K562 (cell line): ENCODE results near the gene ARHGEF25. TPM values are rescaled to one million over a fixed set of nuclear protein-coding genes. Genes with fewer than 3 reads are reported as not detected.
"Not testable (repeated sequence)": the region's sequence is repeated elsewhere in the genome, so short reads cannot be mapped to it uniquely, and the experiment has no call there.

Experiments
- ATAC-seq: fragments of 200-7000 bp; cut with Tn5 transposase; 3 replicates; pipeline ENCODE4 v1.9.1; 2020; ENCODE audit warnings: moderate library complexity
- BruUV-seq: library from RNA; stranded (reverse); fragments of 400-500 nt; replicated peaks from 2 replicates; lab custom pipeline; 2021; lab: Mats Ljungman, UMichigan
- CTCF ChIA-PET: fragments of 300-600 bp; formaldehyde crosslinking; extraction: SDS; loops from one replicate; lab custom pipeline; 2021; ENCODE audit warnings: low intra/inter-chr PET ratio; lab: Yijun Ruan, JAX
- POLR2A ChIA-PET: fragments of 300-600, 350-650 bp; sonication (Branson Sonifier 250); formaldehyde crosslinking; extraction: SDS; loops from one replicate; lab custom pipeline; 2021; ENCODE audit warnings: antibody characterized with exemption, inconsistent platforms; lab: Yijun Ruan, JAX
- DNase-seq, 4 experiments: peaks; one replicate each; pipeline versions ENCODE4 v3.0.0 to v3.0.0-alpha.2; 2011 to 2018; ENCODE audit warnings: low spot score in 3 of 4, mixed read lengths in 3 of 4; ENCODE audit errors: extremely low read depth in 1 of 4
- FAIRE-seq: peaks from 2 replicates; lab custom pipeline; 2011; peaks lifted over from hg19 to GRCh38; lab: Jason Lieb, UNC
- H2AFZ ChIP-seq: 2 replicates; pipeline ENCODE4 v1.6.0; 2011; ENCODE audit warnings: low read depth, low read length, control low read depth, inconsistent platforms
- H3K27ac ChIP-seq: fragments of 200-600 bp; 3 replicates; pipeline ENCODE4 v1.8.0; 2011; ENCODE audit warnings: low read depth, mild to moderate bottlenecking, control low read depth, inconsistent platforms, low read length, moderate library complexity, mixed read lengths; ENCODE audit errors: extremely low read depth
- H3K27me3 ChIP-seq, 2 experiments: fragments of 300-600 bp in 1 of 2; 2 replicates in 1 of 2; 3 replicates in 1 of 2; pipeline versions ENCODE4 v1.6.0 to v1.8.0; 2011; ENCODE audit warnings: inconsistent platforms in 2 of 2, low read length in 2 of 2, mild to moderate bottlenecking in 1 of 2, mixed read lengths in 1 of 2, moderate library complexity in 1 of 2; ENCODE audit not compliant: control insufficient read depth in 2 of 2, insufficient read depth in 2 of 2
- H3K36me3 ChIP-seq: fragments of 300-600 bp; 3 replicates; pipeline ENCODE4 v1.8.0; 2011; ENCODE audit warnings: mild to moderate bottlenecking, low read length, inconsistent platforms; ENCODE audit not compliant: control insufficient read depth, insufficient read depth
- H3K4me1 ChIP-seq, 2 experiments: fragments of 200-600 bp in 1 of 2; replicated peaks in 1 of 2; 2 replicates in 1 of 2; 3 replicates in 1 of 2; pipeline versions ENCODE4 v1.5.1 to v1.8.0; 2011; ENCODE audit warnings: inconsistent platforms in 2 of 2, low read length in 2 of 2, mild to moderate bottlenecking in 1 of 2, mixed read lengths in 1 of 2, moderate library complexity in 1 of 2; ENCODE audit not compliant: control insufficient read depth in 2 of 2, insufficient read depth in 2 of 2
- H3K4me2 ChIP-seq: 2 replicates; pipeline ENCODE4 v1.6.1; 2011; ENCODE audit warnings: low read length, control low read depth, inconsistent platforms, mixed read lengths; ENCODE audit not compliant: insufficient read depth
- H3K4me3 ChIP-seq: fragments of 200-600 bp; sonication (generic), shearing (Covaris generic); 2 replicates; pipeline ENCODE4 v1.5.1; 2016; ENCODE audit warnings: control low read depth, inconsistent platforms
- H3K79me2 ChIP-seq: fragments of 200-600 bp; 3 replicates; pipeline ENCODE4 v1.8.0; 2011; ENCODE audit warnings: low read length, inconsistent platforms; ENCODE audit not compliant: control insufficient read depth, insufficient read depth
- H3K9ac ChIP-seq, 2 experiments: 2 replicates each; pipeline versions ENCODE4 v1.6.0 to v1.6.1; 2011; ENCODE audit warnings: low read depth in 2 of 2, low read length in 2 of 2, control low read depth in 1 of 2, inconsistent platforms in 1 of 2, mild to moderate bottlenecking in 1 of 2, mixed read lengths in 1 of 2; ENCODE audit not compliant: insufficient read depth in 1 of 2
- H3K9me1 ChIP-seq: one replicate; pipeline ENCODE4 v1.6.0; 2011; ENCODE audit warnings: inconsistent platforms, mild to moderate bottlenecking, low read length, moderate library complexity; ENCODE audit not compliant: control insufficient read depth, insufficient read depth
- H3K9me3 ChIP-seq: replicated peaks from 2 replicates; pipeline ENCODE4 v1.5.1; 2011; ENCODE audit warnings: low read depth, low read length, inconsistent platforms; ENCODE audit not compliant: control insufficient read depth, insufficient read depth
- H4K20me1 ChIP-seq: replicated peaks from 2 replicates; pipeline ENCODE4 v1.6.1; 2011; ENCODE audit warnings: low read length, inconsistent platforms, mixed read lengths; ENCODE audit not compliant: control insufficient read depth, insufficient read depth
- C11orf30 ChIP-seq: fragments of 450-650 bp; IDR thresholded peaks from 2 replicates; pipeline ENCODE4 v1.6.1; 2016; ENCODE audit warnings: low read depth, mild to moderate bottlenecking
- EGR1 ChIP-seq: fragments of 450-650 bp; conservative IDR thresholded peaks from 2 replicates; pipeline ENCODE4 v1.6.1; 2017; ENCODE audit warnings: mild to moderate bottlenecking
- MAFF ChIP-seq: IDR thresholded peaks from 2 replicates; pipeline ENCODE4 v1.6.1; 2012; ENCODE audit warnings: low read length, improper control_type of control experiment
- MAFG ChIP-seq: fragments of 450-650 bp; conservative IDR thresholded peaks from 2 replicates; pipeline ENCODE4 v1.6.1; 2016; ENCODE audit warnings: missing genetic modification characterization, missing compliant biosample characterization
- MEIS2 ChIP-seq: fragments of 450-650 bp; IDR thresholded peaks from 2 replicates; pipeline ENCODE4 v1.6.1; 2014; ENCODE audit warnings: mild to moderate bottlenecking; ENCODE audit not compliant: partially characterized antibody
- RAD51 ChIP-seq: fragments of 450-650 bp; IDR thresholded peaks from 2 replicates; pipeline ENCODE4 v1.7.1; 2016; ENCODE audit warnings: low read depth, mild to moderate bottlenecking, borderline replicate concordance
- SUPT5H ChIP-seq: fragments of 450-650 bp; IDR thresholded peaks from 2 replicates; pipeline ENCODE4 v1.6.1; 2016
- ZNF263 ChIP-seq: sonication (generic); formaldehyde crosslinking; IDR thresholded peaks from 2 replicates; pipeline ENCODE4 v1.8.0; 2022; ENCODE audit warnings: mild to moderate bottlenecking, missing genetic modification reagents, borderline replicate concordance
- ZNF316 ChIP-seq: fragments of 450-650 bp; IDR thresholded peaks from 2 replicates; pipeline ENCODE4 v1.6.1; 2016
- WGBS: fragments of 100-300 bp; shearing (Covaris generic); methylation state at CpG from one replicate; pipeline ENCODE4 v1.1.6; 2016; ENCODE audit warnings: low coverage, mixed read lengths; ENCODE audit not compliant: insufficient coverage; ENCODE audit errors: missing lambda C conversion rate; 5-methylcytosine and 5-hydroxymethylcytosine counted together
- in situ Hi-C: fragments of 300-500 bp; cut with MboI; formaldehyde crosslinking; loops from 4 replicates; pipeline ENCODE4 v1.15.0; 2018; ENCODE audit warnings: inconsistent platforms, mixed read lengths
- intact Hi-C: fragments of 100-400 bp; cut with micrococcal nuclease; formaldehyde crosslinking; loops from 2 replicates; pipeline ENCODE4 v1.14.2; 2022
- polyA plus RNA-seq, 8 experiments: library from polyadenylated mRNA; depleted of rRNA in 4 of 8; stranded (reverse) in 5 of 8; unstranded in 3 of 8; fragments of >200 nt; fragmentation: Nextera tagmentation in 2 of 8; fragmentation: Illumina TruSeq in 1 of 8; extraction: Ambion mirVana in 2 of 8; extraction: Trizol in 1 of 8; gene quantifications; 2 replicates each; pipeline versions ENCODE4 v1.2.1 to v1.2.3, GENCODE V29; 2011 to 2014; ENCODE audit warnings: inconsistent platforms in 1 of 8, missing spikeins in 1 of 8
- total RNA-seq, 7 experiments: library from RNA; depleted of rRNA in 6 of 7; stranded (reverse); fragments of >200 nt in 6 of 7; fragmentation: Illumina TruSeq in 2 of 7; extraction: Trizol in 2 of 7; gene quantifications; 2 replicates each; pipeline versions ENCODE4 v1.2.1 to v1.2.3, GENCODE V29; 2011 to 2021; ENCODE audit warnings: low replicate concordance in 1 of 7
- TF ChIP-seq, protein P1 (sequence below): sonication (generic); IDR thresholded peaks from 2 replicates; pipeline ENCODE4 v1.6.1; 2016
- TF ChIP-seq, protein P2 (sequence below): fragments of 200-800 bp; sonication (Bioruptor generic); IDR thresholded peaks from 2 replicates; pipeline ENCODE4 v1.6.1; 2017; ENCODE audit warnings: missing genetic modification characterization, missing compliant biosample characterization

ARHGEF25 gene
- total and polyA plus RNA-seq, 9 of the 15 experiments (the other 6 are each of a cell fraction or from before 2014, with no cell fraction given), result 0.13 to 17.3 (median 11.6) TPM

DNA sequence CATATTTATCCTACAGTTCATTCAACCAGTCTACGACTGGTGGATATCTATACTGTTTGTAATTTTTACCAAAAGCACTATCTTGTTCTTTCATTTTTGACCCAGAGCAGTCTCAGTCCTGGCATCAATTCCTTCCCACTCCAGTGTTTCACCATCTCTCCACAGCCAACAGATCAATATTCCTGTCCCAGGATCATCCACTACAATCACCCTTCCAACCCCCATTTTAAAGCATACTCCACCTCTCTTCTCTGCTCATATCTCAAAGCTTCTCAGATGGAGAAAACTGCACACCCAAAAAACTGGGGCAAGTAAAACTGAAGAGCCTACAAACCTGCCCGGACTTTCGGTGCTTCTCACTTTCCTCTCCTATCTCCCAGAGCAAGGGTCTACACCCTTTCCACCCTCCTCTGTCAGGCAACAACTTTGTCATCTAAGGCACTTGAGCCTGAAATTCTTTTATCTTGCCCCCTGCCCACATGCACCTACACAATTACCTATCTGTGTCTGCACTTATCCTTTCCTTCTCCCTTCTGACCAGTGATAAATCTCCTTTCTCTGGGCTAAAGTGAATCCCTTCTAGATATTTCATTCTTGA, 24.3 kb upstream of the ARHGEF25 start:
- peak; percentile 38; the same call in 1 of the 2 replicates for TF ChIP-seq SUPT5H
- no peak for TF ChIP-seq EGR1
- Histone ChIP-seq H3K9ac (no peak overlapping the region), H3K4me3 (no peak overlapping the region), H3K9me3 (no peaks in the 10 kb centered on the region), H3K79me2 (peaks cover 9% of the 10 kb centered on the region), H3K4me1 (peaks cover 13 to 20% of the 10 kb centered on the region in 2 experiments), H3K9me1 (no peaks in the 10 kb centered on the region), H3K27me3 (no peaks in the 10 kb centered on the region), H3K27ac (no peak overlapping the region), H3K4me2 (no peak overlapping the region), H2AFZ (no peak overlapping the region), H3K36me3 (peaks cover 32% of the 10 kb centered on the region; the same call in 2 of the 3 replicates), H4K20me1 (peaks cover 3% of the 10 kb centered on the region; the same call in 1 of the 2 replicates)
- no peak for DNase-seq
- in situ Hi-C loops (no loop called here), intact Hi-C loops (loop anchor here (1.0 kb wide), 1 partner anchor 142 kb away; no protein-coding TSS in a partner anchor)
- 42% methylated on average over 3 of the region's 3 CpGs for WGBS
- POLR2A ChIA-PET, result interaction anchor here (0.7 to 1.0 kb wide), 2 partner anchors 14 to 67 kb away, joined by 3 read pairs; no protein-coding TSS in a partner anchor
- FAIRE-seq, result no peak
- no peak for ATAC-seq
- no TSS peak for BruUV-seq
- CTCF ChIA-PET, result no interaction called here

DNA sequence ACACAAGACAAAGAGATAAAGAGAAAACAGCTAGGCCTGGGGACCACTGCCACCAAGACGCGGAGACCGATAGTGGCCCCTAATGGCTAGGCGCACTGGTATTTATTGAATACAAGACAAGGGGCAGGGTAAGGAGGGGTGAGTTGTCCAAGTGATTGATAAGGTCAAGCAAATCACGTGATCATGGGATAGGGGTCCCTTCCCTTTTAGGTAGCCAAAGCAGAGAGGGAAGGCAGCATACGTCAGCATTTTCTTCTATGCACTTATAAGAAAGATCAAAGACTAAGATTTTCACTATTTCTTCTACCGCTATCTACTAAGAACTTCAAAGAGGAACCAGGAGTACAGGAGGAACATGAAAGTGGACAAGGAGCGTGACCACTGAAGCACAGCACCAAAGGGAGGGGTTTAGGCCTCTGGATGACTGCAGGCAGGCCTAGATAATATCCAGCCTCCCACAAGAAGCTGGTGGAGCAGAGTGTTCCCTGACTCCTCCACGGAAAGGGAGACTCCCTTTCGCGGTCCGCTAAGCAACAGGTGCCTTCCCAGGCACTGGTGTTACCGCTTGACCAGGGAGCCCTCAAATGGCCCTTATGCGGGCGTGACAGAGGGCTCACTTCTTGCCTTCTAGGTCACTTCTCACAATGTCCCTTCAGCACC, 22.2 kb upstream of the ARHGEF25 start:
- H3K27me3 ChIP-seq, H4K20me1 ChIP-seq, H3K27ac ChIP-seq, H3K4me3 ChIP-seq, BruUV-seq, ATAC-seq, intact Hi-C loops, H3K9me3 ChIP-seq, in situ Hi-C loops, H3K9me1 ChIP-seq, CTCF ChIA-PET: not testable (repeated sequence)
- Histone ChIP-seq H2AFZ (peak overlapping the region; percentile 58), H3K9ac (peak overlapping the region in 1 of 2 experiments; percentile 77; a peak in 2 of 4 replicates), H3K79me2 (peaks cover 27% of the 10 kb centered on the region), H3K4me1 (peaks cover 22 to 23% of the 10 kb centered on the region in 2 experiments), H3K36me3 (peaks cover 23% of the 10 kb centered on the region; the same call in 2 of the 3 replicates), H3K4me2 (peak overlapping the region; percentile 15; the same call in 1 of the 2 replicates)
- peak in 1 of 4 experiments; percentile 66 for DNase-seq
- POLR2A ChIA-PET, result interaction anchor here (0.6 to 4.2 kb wide), 2 partner anchors 11 to 257 kb away, joined by 3 to 20 read pairs; no protein-coding TSS in a partner anchor
- WGBS, result 42% methylated on average over 14 of the region's 15 CpGs
- FAIRE-seq, result peak; percentile 49
- TF ChIP-seq MAFG (tag) (peak; percentile 45; the same call in 1 of the 2 replicates), ZNF263 (peak; percentile 93), RAD51 (peak; percentile 74), MEIS2 (peak; percentile 53), MAFF (peak; percentile 20; the same call in 1 of the 2 replicates), ZNF316 (peak; percentile 60), C11orf30 (peak; percentile 57; the same call in 1 of the 2 replicates)
- TF ChIP-seq, protein P1, sequence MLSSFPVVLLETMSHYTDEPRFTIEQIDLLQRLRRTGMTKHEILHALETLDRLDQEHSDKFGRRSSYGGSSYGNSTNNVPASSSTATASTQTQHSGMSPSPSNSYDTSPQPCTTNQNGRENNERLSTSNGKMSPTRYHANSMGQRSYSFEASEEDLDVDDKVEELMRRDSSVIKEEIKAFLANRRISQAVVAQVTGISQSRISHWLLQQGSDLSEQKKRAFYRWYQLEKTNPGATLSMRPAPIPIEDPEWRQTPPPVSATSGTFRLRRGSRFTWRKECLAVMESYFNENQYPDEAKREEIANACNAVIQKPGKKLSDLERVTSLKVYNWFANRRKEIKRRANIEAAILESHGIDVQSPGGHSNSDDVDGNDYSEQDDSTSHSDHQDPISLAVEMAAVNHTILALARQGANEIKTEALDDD, result 0 out of 2 replicates have a peak, but pooled peaks have one; percentile 3
- TF ChIP-seq, protein P2, sequence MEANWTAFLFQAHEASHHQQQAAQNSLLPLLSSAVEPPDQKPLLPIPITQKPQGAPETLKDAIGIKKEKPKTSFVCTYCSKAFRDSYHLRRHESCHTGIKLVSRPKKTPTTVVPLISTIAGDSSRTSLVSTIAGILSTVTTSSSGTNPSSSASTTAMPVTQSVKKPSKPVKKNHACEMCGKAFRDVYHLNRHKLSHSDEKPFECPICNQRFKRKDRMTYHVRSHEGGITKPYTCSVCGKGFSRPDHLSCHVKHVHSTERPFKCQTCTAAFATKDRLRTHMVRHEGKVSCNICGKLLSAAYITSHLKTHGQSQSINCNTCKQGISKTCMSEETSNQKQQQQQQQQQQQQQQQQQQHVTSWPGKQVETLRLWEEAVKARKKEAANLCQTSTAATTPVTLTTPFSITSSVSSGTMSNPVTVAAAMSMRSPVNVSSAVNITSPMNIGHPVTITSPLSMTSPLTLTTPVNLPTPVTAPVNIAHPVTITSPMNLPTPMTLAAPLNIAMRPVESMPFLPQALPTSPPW (CRISPR knock-in tag), result peak; percentile 56
